ENCODE data around the gene CATSPERB. TPM values are rescaled to one million over a fixed set of nuclear protein-coding genes. Genes with fewer than 3 reads are reported as not detected.

The CATSPERB gene
- polyA plus RNA-seq, 1 donor (not counting 4 experiments of a cell fraction or from before 2014, with no cell fraction given), result 1.1 TPM

GRCh38 chr14:91693346-91693745 is 38.5 kb downstream of the CATSPERB start:
- H3K36me3 ChIP-seq (ENCODE audit: control insufficient read depth in 2 of 2, extremely low read depth in 1 of 2, insufficient read depth in 2 of 2, low read length in 2 of 2), result no peaks in the 10 kb centered on the region
- no peaks in the 10 kb centered on the region for H3K4me1 ChIP-seq (ENCODE audit: control insufficient read depth, extremely low read depth, insufficient read depth, low read length)
- no peaks in the 10 kb centered on the region for H3K9me3 ChIP-seq (ENCODE audit: control insufficient read depth, low read depth, low read length)
- DNase-seq (ENCODE audit: low read depth, low spot score), result no peak
- FAIRE-seq, result no peak
- no peak overlapping the region for H3K27ac ChIP-seq (ENCODE audit: control insufficient read depth, insufficient read depth, low read length)
- TF ChIP-seq CTCF (optimal IDR thresholded peaks at IDR 0.05 in 1 of 3, IDR thresholded peaks at IDR 0.05 in 1 of 3, conservative IDR thresholded peaks at IDR 0.05 in 1 of 3; ENCODE audit: extremely low read depth in 1 of 3, insufficient read depth in 2 of 3, low read length in 3 of 3) (no peak), EZH2 (IDR thresholded peaks at IDR 0.05; ENCODE audit: low read length) (no peak)
- H2AFZ ChIP-seq (ENCODE audit: control insufficient read depth, low read length), result no peak overlapping the region
- dilution Hi-C loops (cut with MboI; ENCODE audit: extremely low pct_ligation_motif_present, low sequenced_read_pairs), result no loop called here
- H3K9me1 ChIP-seq (ENCODE audit: control insufficient read depth, extremely low read depth, insufficient read depth, low read length), result no peaks in the 10 kb centered on the region
- no peak overlapping the region for H3K4me2 ChIP-seq (ENCODE audit: control insufficient read depth, extremely low read depth, insufficient read depth, low read depth, low read length)
- H3K27me3 ChIP-seq (ENCODE audit: control insufficient read depth, extremely low read depth, insufficient read depth, low read length), result no peaks in the 10 kb centered on the region
- H3K9ac ChIP-seq (ENCODE audit: control insufficient read depth, extremely low read depth, insufficient read depth, low read length), result no peak overlapping the region
- no peak overlapping the region for H3K4me3 ChIP-seq (ENCODE audit: control insufficient read depth in 2 of 3, extremely low read depth in 1 of 3, insufficient read depth in 2 of 3, low read depth in 1 of 3, low read length in 3 of 3)
- H4K20me1 ChIP-seq (ENCODE audit: control insufficient read depth, extremely low read depth, insufficient read depth, low read length), result no peaks in the 10 kb centered on the region
- no peaks in the 10 kb centered on the region for H3K79me2 ChIP-seq (ENCODE audit: control insufficient read depth, insufficient read depth, low read length)

GRCh38 chr14:91692075-91692474 is 39.8 kb downstream of the CATSPERB start:
- Histone ChIP-seq H3K79me2 (ENCODE audit: control insufficient read depth, insufficient read depth, low read length) (no peaks in the 10 kb centered on the region), H3K27me3 (ENCODE audit: control insufficient read depth, extremely low read depth, insufficient read depth, low read length) (no peaks in the 10 kb centered on the region), H3K27ac (ENCODE audit: control insufficient read depth, insufficient read depth, low read length) (no peak overlapping the region), H3K9me3 (ENCODE audit: control insufficient read depth, low read depth, low read length) (no peaks in the 10 kb centered on the region), H3K4me1 (ENCODE audit: control insufficient read depth, extremely low read depth, insufficient read depth, low read length) (no peaks in the 10 kb centered on the region), H2AFZ (ENCODE audit: control insufficient read depth, low read length) (no peak overlapping the region), H3K9me1 (ENCODE audit: control insufficient read depth, extremely low read depth, insufficient read depth, low read length) (no peaks in the 10 kb centered on the region), H3K4me3 (ENCODE audit: control insufficient read depth in 2 of 3, extremely low read depth in 1 of 3, insufficient read depth in 2 of 3, low read depth in 1 of 3, low read length in 3 of 3) (no peak overlapping the region), H4K20me1 (ENCODE audit: control insufficient read depth, extremely low read depth, insufficient read depth, low read length) (no peaks in the 10 kb centered on the region), H3K4me2 (ENCODE audit: control insufficient read depth, extremely low read depth, insufficient read depth, low read depth, low read length) (no peak overlapping the region), H3K36me3 (ENCODE audit: control insufficient read depth in 2 of 2, extremely low read depth in 1 of 2, insufficient read depth in 2 of 2, low read length in 2 of 2) (no peaks in the 10 kb centered on the region), H3K9ac (ENCODE audit: control insufficient read depth, extremely low read depth, insufficient read depth, low read length) (no peak overlapping the region)
- DNase-seq (ENCODE audit: low read depth, low spot score), result no peak
- FAIRE-seq, result no peak
- TF ChIP-seq EZH2 (IDR thresholded peaks at IDR 0.05; ENCODE audit: low read length), result no peak
- TF ChIP-seq CTCF (optimal IDR thresholded peaks at IDR 0.05 in 1 of 3, IDR thresholded peaks at IDR 0.05 in 1 of 3, conservative IDR thresholded peaks at IDR 0.05 in 1 of 3; ENCODE audit: extremely low read depth in 1 of 3, insufficient read depth in 2 of 3, low read length in 3 of 3), result no peak
- dilution Hi-C loops (cut with MboI; ENCODE audit: extremely low pct_ligation_motif_present, low sequenced_read_pairs), result no loop called here

Measured in keratinocyte (primary cell).